ENCODE measurements around the gene SLC7A6OS.

Gene SLC7A6OS

GRCh38 chr16:68275611-68276191 is 35.0 kb downstream of the SLC7A6OS start:
- DNase-seq = no peak

- DNase-seq = no peak
Measured at GRCh38 chr16:68274441-68274840, 36.3 kb downstream of the SLC7A6OS start.

GRCh38 chr16:68273896-68274295 is 36.9 kb downstream of the SLC7A6OS start:
- no peak for DNase-seq

DNA sequence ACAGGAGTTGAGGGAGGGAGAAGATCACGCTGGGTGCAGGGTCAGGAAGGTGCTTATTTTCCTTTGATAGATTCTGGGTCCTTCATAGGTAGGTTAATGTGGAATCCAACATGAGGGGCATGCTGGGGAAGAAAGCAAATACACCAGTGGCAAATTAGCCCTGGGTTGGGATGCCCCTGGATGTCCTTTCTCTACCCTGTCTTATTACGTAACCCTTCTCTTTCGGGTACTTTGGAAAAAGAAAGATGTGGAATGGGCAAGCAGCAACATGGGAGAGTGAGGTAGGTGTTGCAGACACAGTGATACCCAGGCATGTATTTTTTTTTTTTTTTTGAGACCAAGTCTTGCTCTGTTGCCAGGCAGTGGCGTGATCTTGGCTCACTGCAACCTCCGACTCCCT is 37.3 kb downstream of the SLC7A6OS start:
- DNase-seq = no peak

DNA sequence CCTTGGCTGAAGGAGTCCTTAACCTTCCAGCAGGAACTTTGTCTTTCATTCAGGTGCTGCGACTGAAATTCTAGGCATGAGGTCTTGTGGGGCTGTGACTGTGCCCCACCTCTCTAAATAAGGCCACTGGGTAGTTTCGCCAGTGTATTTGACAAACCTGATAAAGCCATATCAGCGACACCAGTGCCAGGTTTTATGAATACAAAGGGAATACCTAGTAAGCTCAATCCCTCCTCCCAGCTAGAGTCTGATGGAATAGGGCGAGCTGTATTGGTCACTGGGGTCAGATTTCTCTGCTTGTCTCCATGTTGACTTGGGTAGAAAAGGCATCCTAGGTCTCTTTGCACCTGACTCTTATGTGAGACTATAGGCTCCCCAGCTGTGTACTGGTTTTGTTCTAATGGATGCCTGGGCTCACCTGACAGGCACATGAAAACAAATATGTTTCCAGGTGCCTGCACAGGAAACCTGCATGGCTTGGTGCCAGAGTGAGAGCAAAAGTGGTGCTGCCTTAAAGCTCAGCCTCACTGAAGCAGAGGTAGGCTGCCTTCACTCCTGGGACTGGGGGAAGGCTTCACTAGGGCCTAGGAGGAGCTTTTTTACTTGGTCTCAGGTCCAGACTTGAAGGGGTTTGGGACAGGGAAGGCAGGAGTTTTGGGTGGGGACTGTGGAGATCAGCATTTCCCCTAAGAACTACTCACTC is 38.1 kb downstream of the SLC7A6OS start:
- DNase-seq = peak; percentile 48

DNA sequence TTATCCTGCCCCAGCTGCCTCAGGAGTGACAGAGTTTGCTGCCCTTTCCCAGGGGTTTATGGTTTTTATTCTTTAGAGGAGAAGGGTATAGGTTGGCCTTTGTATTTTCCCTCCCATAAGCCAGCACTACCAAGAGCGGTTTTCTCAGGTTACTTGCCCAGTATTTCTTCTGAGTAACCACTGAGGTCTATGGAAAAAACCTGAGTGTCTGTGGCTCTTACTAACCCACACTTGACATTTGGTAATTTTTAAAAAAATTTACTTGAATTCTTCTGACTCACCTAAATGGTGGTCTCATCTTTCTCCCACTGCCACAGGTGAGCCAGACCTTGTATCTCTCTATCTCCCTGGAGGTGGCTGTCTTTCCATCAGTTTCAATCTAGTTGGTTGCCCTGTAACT is 40.4 kb downstream of the SLC7A6OS start:
- no peak for DNase-seq

DNA sequence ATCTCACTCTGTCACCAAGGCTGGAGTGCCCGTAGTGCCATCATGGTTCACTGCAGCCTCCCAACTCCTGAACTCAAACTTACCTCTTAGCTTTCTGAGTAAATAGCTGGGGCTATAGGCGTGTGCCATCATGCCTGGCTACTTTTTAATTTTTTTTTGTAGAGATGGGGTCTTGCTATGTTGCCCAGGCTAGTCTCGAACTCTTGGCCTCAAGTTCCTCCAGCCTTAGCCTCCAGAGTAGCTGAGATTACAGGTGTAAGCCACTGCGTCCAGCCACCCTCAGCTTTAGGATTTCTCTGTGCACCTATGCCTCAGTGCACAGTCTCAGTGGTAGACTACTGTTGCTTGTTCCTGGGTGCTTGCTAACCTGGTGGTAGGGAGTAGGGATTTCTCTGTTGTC is 41.0 kb downstream of the SLC7A6OS start:
- no peak for DNase-seq

GRCh38 chr16:68267612-68268405 is 42.9 kb downstream of the SLC7A6OS start:
- no peak for DNase-seq

- DNase-seq = peak; percentile 17
Measured at GRCh38 chr16:68265078-68265920, 45.4 kb downstream of the SLC7A6OS start.

GRCh38 chr16:68264128-68265077 is 46.3 kb downstream of the SLC7A6OS start, which contains the start of gene SLC7A6:
SLC7A6 (plus strand) TSS chr16:68264526; CDS start chr16:68274727, 10,201 bp downstream.
- peak; percentile 74 for DNase-seq

- DNase-seq = no peak
Measured at GRCh38 chr16:68263559-68264127, 47.1 kb downstream of the SLC7A6OS start.

- DNase-seq = no peak
Measured at GRCh38 chr16:68259007-68259825, 51.5 kb downstream of the SLC7A6OS start.

- DNase-seq = no peak
Measured at GRCh38 chr16:68257906-68258800, 52.6 kb downstream of the SLC7A6OS start.

GRCh38 chr16:68257251-68257905 is 53.4 kb downstream of the SLC7A6OS start:
- DNase-seq = no peak

DNA sequence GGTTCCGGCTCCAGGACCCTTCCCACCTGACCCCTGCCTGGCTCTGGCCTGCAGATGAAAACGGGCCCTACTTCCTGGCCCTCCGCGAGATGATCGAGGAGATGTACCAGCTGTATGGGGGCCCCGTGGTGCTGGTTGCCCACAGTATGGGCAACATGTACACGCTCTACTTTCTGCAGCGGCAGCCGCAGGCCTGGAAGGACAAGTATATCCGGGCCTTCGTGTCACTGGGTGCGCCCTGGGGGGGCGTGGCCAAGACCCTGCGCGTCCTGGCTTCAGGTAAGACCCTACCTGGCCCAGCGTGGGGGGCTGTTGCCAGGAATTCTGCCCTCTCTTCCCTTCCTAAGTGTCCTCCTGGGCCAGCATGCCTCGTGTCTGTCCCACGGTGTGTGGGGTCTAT is 55.0 kb downstream of the SLC7A6OS start:
- no peak for DNase-seq

DNA sequence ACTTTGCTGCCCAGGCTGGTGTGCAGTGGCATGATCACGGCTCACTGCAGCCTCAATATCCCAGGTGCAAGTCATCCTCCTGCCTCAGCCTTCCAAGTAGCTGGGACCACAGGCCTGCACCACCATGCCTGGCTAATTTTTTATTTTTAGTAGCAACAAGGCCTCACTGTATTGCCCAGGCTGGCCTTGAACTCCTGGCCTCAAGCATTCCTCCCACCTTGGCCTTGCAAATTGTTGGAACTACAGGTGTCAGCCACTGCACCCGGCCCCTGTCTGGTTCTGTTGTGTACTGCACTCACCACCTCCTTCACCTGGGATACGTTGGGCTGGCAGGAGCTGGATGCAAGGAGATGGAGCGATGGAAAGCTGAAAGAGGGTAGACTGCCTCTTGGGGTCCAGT is 57.0 kb downstream of the SLC7A6OS start:
- DNase-seq = no peak

- DNase-seq = no peak
Measured at GRCh38 chr16:68252383-68252782, 58.4 kb downstream of the SLC7A6OS start.

DNA sequence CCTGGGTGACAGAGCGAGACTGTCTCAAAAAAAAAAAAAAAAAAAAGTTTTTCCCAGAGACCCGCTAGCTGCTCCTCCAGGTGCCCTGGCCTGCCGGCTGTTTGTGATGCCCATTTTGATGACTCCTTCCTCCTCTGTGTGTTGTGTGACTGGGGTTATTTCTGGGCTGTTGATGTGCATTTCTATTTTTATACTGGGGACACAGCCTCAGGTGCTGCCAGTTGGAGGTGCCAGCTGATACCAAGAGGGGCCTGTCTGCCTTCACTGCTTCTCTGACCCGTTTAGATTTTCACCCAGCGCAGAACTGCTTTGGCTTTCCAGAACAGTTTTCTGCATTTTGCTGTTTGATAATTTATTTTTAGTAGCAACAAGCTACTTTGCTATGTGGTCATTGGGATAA is 58.9 kb downstream of the SLC7A6OS start:
- DNase-seq = no peak

DNA sequence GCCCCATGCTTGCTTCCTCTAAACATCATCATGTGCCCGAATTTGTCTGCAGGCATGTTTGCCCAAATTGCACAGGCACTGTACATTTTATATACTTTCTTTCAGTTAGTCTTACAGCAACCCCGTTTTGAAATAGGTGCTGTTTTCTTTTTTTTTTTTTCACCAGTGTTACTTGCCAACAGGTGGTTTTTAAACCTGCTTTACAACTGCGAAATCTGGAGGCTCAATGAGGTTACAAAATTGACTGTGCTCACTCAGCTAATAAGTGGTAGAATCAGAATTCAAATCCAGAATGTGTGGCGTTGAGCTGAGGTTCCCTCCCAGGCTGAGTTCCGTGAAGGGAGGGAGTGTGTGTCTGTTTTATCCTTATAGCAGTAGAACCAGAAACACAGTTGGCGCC is 59.8 kb downstream of the SLC7A6OS start:
- DNase-seq = no peak

Measured in activated CD4-positive, alpha-beta T cell treated with anti-CD3 and anti-CD28 coated beads for 1 hour (primary cell).